RCC 7860 (cell line): ENCODE measurements around the gene EEF1A2.
"Not testable (repeated sequence)": the region's sequence is repeated elsewhere in the genome, so short reads cannot be mapped to it uniquely, and the experiment has no call there.

Experiments
- DNase-seq: peaks from one replicate; pipeline ENCODE4 v3.0.0-alpha.2; 2015; ENCODE audit warnings: low spot score
- FAIRE-seq: peaks from 2 replicates; lab custom pipeline; 2012; peaks lifted over from hg19 to GRCh38; lab: Jason Lieb, UNC

Gene EEF1A2

GRCh38 chr20:63488315-63489251, 10.3 kb downstream of the EEF1A2 start:
- FAIRE-seq, result no peak
- no peak for DNase-seq

GRCh38 chr20:63487781-63488241, 11.1 kb downstream of the EEF1A2 start:
- DNase-seq (no peak), FAIRE-seq (no peak)

- no peak for DNase-seq
- no peak for FAIRE-seq
Observed at GRCh38 chr20:63487116-63487764, 11.6 kb downstream of the EEF1A2 start.

- FAIRE-seq, result no peak
- DNase-seq, result no peak
Observed at GRCh38 chr20:63486300-63486855, 12.5 kb downstream of the EEF1A2 start.

- FAIRE-seq (no peak), DNase-seq (no peak)
Observed at GRCh38 chr20:63484651-63485403, 14.1 kb downstream of the EEF1A2 start.

GRCh38 chr20:63484236-63484635, 14.6 kb downstream of the EEF1A2 start:
- no peak for FAIRE-seq
- no peak for DNase-seq

GRCh38 chr20:63483834-63484233, 15.0 kb downstream of the EEF1A2 start:
- FAIRE-seq (no peak), DNase-seq (peak; percentile 14)

- no peak for FAIRE-seq
- DNase-seq, result no peak
Observed at GRCh38 chr20:63482021-63482587, 16.8 kb downstream of the EEF1A2 start.

GRCh38 chr20:63481503-63481902, 17.4 kb downstream of the EEF1A2 start:
- FAIRE-seq, result no peak
- DNase-seq, result no peak

GRCh38 chr20:63479695-63480419, 19.0 kb downstream of the EEF1A2 start:
- DNase-seq, FAIRE-seq: not testable (repeated sequence)

GRCh38 chr20:63478346-63479302, 20.3 kb downstream of the EEF1A2 start:
- DNase-seq (no peak), FAIRE-seq (no peak)

- FAIRE-seq (no peak), DNase-seq (no peak)
Observed at GRCh38 chr20:63477944-63478343, 20.9 kb downstream of the EEF1A2 start.

- no peak for DNase-seq
- FAIRE-seq, result no peak
Observed at GRCh38 chr20:63477061-63477616, 21.7 kb downstream of the EEF1A2 start.

- DNase-seq (no peak), FAIRE-seq (no peak)
Observed at GRCh38 chr20:63475209-63475608, 23.7 kb downstream of the EEF1A2 start.

- FAIRE-seq (no peak), DNase-seq (no peak)
Observed at GRCh38 chr20:63473555-63474449, 25.1 kb downstream of the EEF1A2 start.

GRCh38 chr20:63472862-63473390, 26.0 kb downstream of the EEF1A2 start:
- DNase-seq (no peak), FAIRE-seq (no peak)
